Activated CD4-positive, CD25-positive, alpha-beta regulatory T cell (primary cell): ENCODE measurements around the gene KRTAP6-2.

Experiments
- DNase-seq, 4 experiments: peaks; one replicate each; lab custom pipeline; 2025; lab: John Stamatoyannopoulos, UW

Gene KRTAP6-2

GRCh38 chr21:30567617-30568016 is 31.1 kb downstream of the KRTAP6-2 start:
- no peak for DNase-seq

DNA sequence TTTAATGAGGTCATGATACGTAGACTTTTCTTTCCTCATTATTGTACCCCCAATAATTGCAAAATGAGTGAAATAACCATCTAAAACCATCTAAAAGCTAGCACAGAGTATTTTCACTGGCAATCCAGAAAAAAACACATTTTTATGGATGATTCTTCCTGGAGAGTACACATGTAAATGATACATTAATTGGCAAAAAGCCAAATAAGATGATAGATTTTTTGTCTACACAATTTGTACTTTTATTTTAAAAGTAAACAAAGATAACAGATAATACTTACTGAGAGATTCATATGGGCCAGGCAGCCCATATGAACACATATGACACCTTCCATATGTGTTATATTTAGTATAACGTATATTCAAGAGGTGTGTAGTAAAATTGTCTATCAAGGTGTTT is 35.1 kb downstream of the KRTAP6-2 start:
- no peak for DNase-seq

GRCh38 chr21:30563072-30563471 is 35.6 kb downstream of the KRTAP6-2 start:
- DNase-seq = no peak

DNA sequence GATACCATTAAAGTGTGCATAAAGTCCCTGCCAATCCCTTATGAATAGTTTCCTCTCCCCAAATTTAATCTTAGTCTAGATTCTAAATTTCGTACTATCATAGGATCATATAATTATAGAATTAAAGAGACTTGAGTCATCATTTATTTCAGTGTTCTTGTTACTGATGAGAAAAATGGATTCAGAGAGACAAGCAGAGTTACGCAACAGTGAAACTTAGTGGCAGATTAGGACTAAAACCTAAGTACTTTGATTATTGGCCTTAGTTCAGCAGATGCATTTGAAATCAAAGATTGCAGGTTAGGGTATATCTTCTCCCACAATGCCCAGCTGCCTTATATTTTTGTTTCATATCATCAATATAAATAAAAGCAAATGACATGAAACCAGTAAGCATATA is 36.7 kb downstream of the KRTAP6-2 start:
- DNase-seq = no peak

- no peak for DNase-seq
These were observed 37.3 kb downstream of the KRTAP6-2 start, which contains the start of gene KRTAP19-7 for GRCh38 chr21:30561264-30561895. Gene KRTAP19-7, minus strand, starts transcription at chr21:30561314. Its CDS starts 25 bp downstream, at chr21:30561289.

- no peak for DNase-seq
These were observed 43.6 kb downstream of the KRTAP6-2 start for GRCh38 chr21:30555095-30555494.

DNA sequence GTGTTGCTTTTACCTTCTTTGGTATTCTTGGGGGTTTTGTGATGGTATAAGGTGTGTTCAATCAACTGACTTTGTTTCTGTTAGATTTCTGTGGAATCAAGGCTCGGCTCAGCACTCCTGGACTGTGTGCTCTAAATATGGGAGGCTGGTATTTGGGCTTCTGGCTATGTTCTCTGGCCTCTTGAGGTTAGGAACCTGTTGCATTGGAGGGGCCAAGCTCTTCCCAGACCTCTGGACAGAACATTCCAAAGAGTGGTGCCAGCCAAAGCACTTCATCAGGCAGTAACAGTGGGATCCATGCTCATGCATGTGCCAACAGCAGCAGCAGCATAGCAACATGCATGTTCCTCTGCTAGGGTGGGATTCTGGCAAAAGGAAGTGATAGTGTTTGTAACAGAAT is 45.9 kb downstream of the KRTAP6-2 start:
- no peak for DNase-seq
